ENCODE results near the gene XCR1.

XCR1 gene

DNA sequence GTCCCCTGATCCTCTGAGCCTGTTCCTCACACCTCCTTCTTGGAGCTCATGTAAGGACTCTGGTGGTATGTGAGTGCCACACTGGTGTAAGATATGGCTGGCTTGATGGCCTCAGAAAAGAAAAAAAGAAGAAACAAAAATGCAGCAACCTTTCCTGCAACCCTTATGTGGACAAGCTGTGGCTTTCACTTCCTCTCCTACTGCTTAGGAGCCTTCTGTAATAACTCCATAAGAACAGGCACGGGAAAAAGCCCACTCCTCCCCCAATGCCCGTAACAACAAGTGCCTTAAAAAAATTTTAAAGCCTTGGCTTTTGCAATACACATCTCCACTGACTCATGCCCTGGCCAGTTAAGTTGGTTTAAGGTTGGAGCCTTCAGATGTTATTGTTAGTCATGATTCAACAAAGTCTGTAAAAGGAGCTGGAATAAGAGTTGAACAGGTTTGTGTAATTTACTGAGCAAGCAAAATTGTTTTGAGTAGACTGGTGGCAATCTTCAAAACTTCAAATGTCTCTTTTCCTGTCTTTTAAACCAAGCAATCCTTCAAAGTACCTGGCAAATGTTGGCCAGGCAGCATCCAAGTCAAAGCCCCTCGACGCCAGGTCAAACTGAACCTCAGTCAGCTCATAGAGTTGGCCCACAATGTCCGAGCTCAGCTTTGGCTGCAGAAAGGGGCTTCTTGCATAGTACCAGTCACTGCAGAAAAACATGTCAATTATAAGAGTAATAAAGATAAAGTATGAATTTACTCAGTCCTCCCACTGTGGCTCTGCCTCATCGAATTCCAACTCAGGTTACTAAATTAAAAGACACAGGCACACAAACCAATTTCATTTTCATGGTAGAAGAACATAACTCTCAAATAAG, 54.5 kb downstream of the XCR1 start:
- DNase-seq: peak; percentile 34
- in situ Hi-C loops (cut with HindIII; ENCODE audit: low pct_ligation_motif_present, low pct_unique_long_range_greater_than_20kb, low sequenced_read_pairs): no loop called here

GRCh38 chr3:45969953-45970352, 57.3 kb downstream of the XCR1 start:
- DNase-seq: no peak
- in situ Hi-C loops (cut with HindIII; ENCODE audit: low pct_ligation_motif_present, low pct_unique_long_range_greater_than_20kb, low sequenced_read_pairs): no loop called here

DNA sequence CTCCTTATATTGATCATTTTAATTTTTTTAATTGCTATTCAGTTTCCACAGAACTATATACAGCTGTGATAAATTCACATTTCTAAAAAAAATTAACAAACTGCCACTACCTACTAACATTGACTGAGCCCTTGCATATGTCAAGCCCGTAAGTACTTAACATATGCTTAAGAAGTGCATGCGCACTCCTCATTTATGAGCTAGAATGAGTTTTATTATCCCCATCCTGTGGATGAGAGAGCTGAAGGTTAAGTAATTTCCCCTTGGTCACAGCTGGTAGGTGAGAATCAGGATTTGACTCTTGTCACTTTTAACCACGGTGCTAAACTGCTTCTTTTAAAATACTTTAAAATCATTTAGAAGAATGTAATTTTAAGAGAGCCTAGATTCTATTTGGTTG, 58.2 kb downstream of the XCR1 start:
- in situ Hi-C loops (cut with HindIII; ENCODE audit: low pct_ligation_motif_present, low pct_unique_long_range_greater_than_20kb, low sequenced_read_pairs): no loop called here

GRCh38 chr3:45968706-45969105, 58.6 kb downstream of the XCR1 start:
- in situ Hi-C loops (cut with HindIII; ENCODE audit: low pct_ligation_motif_present, low pct_unique_long_range_greater_than_20kb, low sequenced_read_pairs): no loop called here
- DNase-seq: peak; percentile 33

More for the DNA sequence above, 58.2 kb downstream of the XCR1 start:
- no peak for DNase-seq

GRCh38 chr3:45968149-45968548, 59.1 kb downstream of the XCR1 start:
- in situ Hi-C loops (cut with HindIII; ENCODE audit: low pct_ligation_motif_present, low pct_unique_long_range_greater_than_20kb, low sequenced_read_pairs): no loop called here
- no peak for DNase-seq

- no peak for DNase-seq
- in situ Hi-C loops (cut with HindIII; ENCODE audit: low pct_ligation_motif_present, low pct_unique_long_range_greater_than_20kb, low sequenced_read_pairs): no loop called here
These were observed 59.6 kb downstream of the XCR1 start for GRCh38 chr3:45967724-45968123.
